GM21390 (cell line): ENCODE data around the gene TIMM23.

ENCODE experiments used
- ATAC-seq: cut with Tn5 transposase; IDR thresholded peaks from one replicate; pipeline ENCODE4 v1.9.1; 2021; ENCODE audit not compliant: unreplicated experiment

The TIMM23 gene

GRCh38 chr10:46052057-46052790 is 79.9 kb downstream of the TIMM23 start:
- no peak for ATAC-seq

GRCh38 chr10:46052791-46053375 is 80.6 kb downstream of the TIMM23 start:
- no peak for ATAC-seq
